Measurements from ENCODE around the gene KCNJ2.

DNA sequence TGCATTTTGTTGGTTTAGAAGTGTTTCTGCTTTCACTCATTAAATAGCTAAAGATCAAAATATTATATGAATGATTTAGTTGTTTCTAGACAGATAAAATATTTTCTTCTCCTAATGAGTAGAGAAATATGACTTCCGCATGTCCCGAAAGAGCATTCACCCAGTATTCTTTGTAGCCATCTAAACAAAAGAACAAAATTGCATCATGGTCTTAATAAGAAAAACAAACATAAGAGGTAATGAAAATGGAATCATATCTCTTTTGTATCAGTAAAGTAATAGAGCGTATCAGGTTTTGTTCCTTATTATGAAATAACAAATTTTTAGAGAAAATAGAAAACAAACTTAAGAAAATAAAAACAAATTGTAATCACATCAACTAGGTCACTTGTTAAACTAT lies 16.1 kb upstream of the KCNJ2 start:
- no peak for TF ChIP-seq POLR2A (IDR thresholded peaks at IDR 0.05)
- TF ChIP-seq POLR2AphosphoS5 (IDR thresholded peaks at IDR 0.05): no peak
